Neuronal stem cell (in vitro differentiated cells): Measurements from ENCODE around the gene IAH1.

ENCODE experiments used
- DNase-seq: peaks from one replicate; pipeline ENCODE4 v3.0.0-alpha.2; 2013; ENCODE audit warnings: low spot score
- H2AFZ ChIP-seq: one replicate; pipeline ENCODE4 v1.6.1; 2013; ENCODE audit warnings: mild to moderate bottlenecking, low read length, inconsistent platforms
- H2AK5ac ChIP-seq: 2 replicates; pipeline ENCODE4 v1.6.1; 2013; ENCODE audit warnings: low read depth, mild to moderate bottlenecking, inconsistent platforms, low read length, moderate library complexity, mixed read lengths
- H2BK120ac ChIP-seq: 2 replicates; pipeline ENCODE4 v1.6.1; 2013; ENCODE audit warnings: low read depth, mild to moderate bottlenecking, inconsistent platforms, low read length, moderate library complexity, mixed read lengths
- H2BK12ac ChIP-seq: one replicate; pipeline ENCODE4 v1.6.1; 2013; ENCODE audit warnings: low read length, inconsistent platforms
- H2BK15ac ChIP-seq: 2 replicates; pipeline ENCODE4 v1.6.1; 2013; ENCODE audit warnings: mild to moderate bottlenecking, low read length, inconsistent platforms, mixed read lengths
- H2BK5ac ChIP-seq: one replicate; pipeline ENCODE4 v1.6.1; 2013; ENCODE audit warnings: inconsistent platforms, mild to moderate bottlenecking, low read length, moderate library complexity
- H3K14ac ChIP-seq: one replicate; pipeline ENCODE4 v1.6.1; 2013; ENCODE audit warnings: low read length, inconsistent platforms
- H3K18ac ChIP-seq: 2 replicates; pipeline ENCODE4 v1.6.1; 2013; ENCODE audit warnings: low read length, inconsistent platforms
- H3K23ac ChIP-seq: 2 replicates; pipeline ENCODE4 v1.6.1; 2013; ENCODE audit warnings: low read depth, mild to moderate bottlenecking, mixed read lengths, low read length, inconsistent platforms; ENCODE audit not compliant: poor library complexity
- H3K27ac ChIP-seq: replicated peaks from 3 replicates; pipeline ENCODE4 v1.5.1; 2013; ENCODE audit warnings: low read length, inconsistent platforms
- H3K27me3 ChIP-seq, 3 experiments: 2 replicates each; pipeline ENCODE4 v1.6.1; 2013; ENCODE audit warnings: low read length in 3 of 3, mild to moderate bottlenecking in 2 of 3, inconsistent platforms in 1 of 3, low read depth in 1 of 3, mixed read lengths in 1 of 3, moderate library complexity in 1 of 3; ENCODE audit not compliant: control insufficient read depth in 3 of 3, insufficient read depth in 3 of 3
- H3K36me3 ChIP-seq, 2 donors: replicated peaks in 1 of 2; 2 replicates each; pipeline ENCODE4 v1.6.1; 2013; ENCODE audit warnings: low read length in 2 of 2; ENCODE audit not compliant: control insufficient read depth in 2 of 2, insufficient read depth in 2 of 2
- H3K4ac ChIP-seq: 2 replicates; pipeline ENCODE4 v1.6.1; 2013; ENCODE audit warnings: inconsistent platforms, mild to moderate bottlenecking, low read length, moderate library complexity
- H3K4me1 ChIP-seq, 2 donors: 1 replicate in 1 of 2; 2 replicates in 1 of 2; pipeline ENCODE4 v1.6.1; 2013; ENCODE audit warnings: low read length in 2 of 2, low read depth in 1 of 2; ENCODE audit not compliant: control insufficient read depth in 2 of 2, insufficient read depth in 1 of 2
- H3K4me2 ChIP-seq: one replicate; pipeline ENCODE4 v1.6.1; 2013; ENCODE audit warnings: mild to moderate bottlenecking, low read length, inconsistent platforms; ENCODE audit not compliant: insufficient read depth, poor library complexity, severe bottlenecking
- H3K4me3 ChIP-seq, 2 donors: 2 replicates each; pipeline ENCODE4 v1.5.1; 2013; ENCODE audit warnings: low read length in 2 of 2, mild to moderate bottlenecking in 2 of 2, inconsistent platforms in 1 of 2, moderate library complexity in 1 of 2
- H3K79me1 ChIP-seq: one replicate; pipeline ENCODE4 v1.6.1; 2013; ENCODE audit warnings: low read depth, mild to moderate bottlenecking, inconsistent platforms, low read length, moderate library complexity
- H3K9ac ChIP-seq: one replicate; pipeline ENCODE4 v1.6.1; 2013; ENCODE audit warnings: mild to moderate bottlenecking, low read depth, low read length, inconsistent platforms; ENCODE audit not compliant: poor library complexity
- H3K9me3 ChIP-seq, 2 donors: replicated peaks in 1 of 2; 2 replicates each; pipeline versions ENCODE3 to v1.6.1; 2013; ENCODE audit warnings: low read length in 2 of 2, mild to moderate bottlenecking in 2 of 2, inconsistent platforms in 1 of 2, low read depth in 1 of 2, mixed read lengths in 1 of 2, moderate library complexity in 1 of 2; ENCODE audit not compliant: control insufficient read depth in 2 of 2, insufficient read depth in 1 of 2
- H4K8ac ChIP-seq: one replicate; pipeline ENCODE4 v1.6.1; 2013; ENCODE audit warnings: low read depth, mild to moderate bottlenecking, inconsistent platforms, low read length, moderate library complexity
- H4K91ac ChIP-seq: one replicate; pipeline ENCODE4 v1.6.1; 2013; ENCODE audit warnings: low read length, low read depth, mild to moderate bottlenecking, inconsistent platforms; ENCODE audit not compliant: poor library complexity
- WGBS, 2 donors: extraction: QIAGEN DNeasy Blood & Tissue Kit; methylation state at CpG; one replicate each; pipeline ENCODE4 v1.1.7; 2013; ENCODE audit warnings: missing lambda C conversion rate in 2 of 2, mixed read lengths in 1 of 2; ENCODE audit not compliant: insufficient read length in 2 of 2, insufficient replicate concordance in 1 of 2; ENCODE audit errors: extremely low coverage in 2 of 2; 5-methylcytosine and 5-hydroxymethylcytosine counted together

Gene IAH1

DNA sequence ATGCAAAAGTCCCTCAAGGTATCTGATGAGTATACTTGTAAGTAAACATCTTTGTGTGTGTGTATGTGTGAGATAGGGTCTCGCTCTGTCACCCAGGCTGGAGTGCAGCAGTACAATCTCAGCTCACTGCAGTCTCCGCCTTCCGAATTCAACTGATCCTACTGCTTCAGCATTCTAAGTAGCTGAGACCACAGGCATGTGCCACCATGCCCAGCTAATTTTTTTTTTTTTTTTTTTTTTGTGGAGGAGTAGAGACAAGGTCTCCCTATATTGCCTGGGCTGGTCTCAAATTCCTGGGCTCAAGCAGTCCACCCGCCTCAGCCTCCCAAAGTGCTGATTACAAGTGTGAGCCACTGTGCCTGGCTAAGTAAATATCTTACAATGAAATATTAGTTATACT is 58.1 kb downstream of the IAH1 start:
- no CpG with 5 or more reads among the region's 4 CpGs for WGBS, 2 donors
- H2BK12ac ChIP-seq = no peak overlapping the region
- peaks cover 1 to 84% of the 10 kb centered on the region in 2 donors for H3K36me3 ChIP-seq

DNA sequence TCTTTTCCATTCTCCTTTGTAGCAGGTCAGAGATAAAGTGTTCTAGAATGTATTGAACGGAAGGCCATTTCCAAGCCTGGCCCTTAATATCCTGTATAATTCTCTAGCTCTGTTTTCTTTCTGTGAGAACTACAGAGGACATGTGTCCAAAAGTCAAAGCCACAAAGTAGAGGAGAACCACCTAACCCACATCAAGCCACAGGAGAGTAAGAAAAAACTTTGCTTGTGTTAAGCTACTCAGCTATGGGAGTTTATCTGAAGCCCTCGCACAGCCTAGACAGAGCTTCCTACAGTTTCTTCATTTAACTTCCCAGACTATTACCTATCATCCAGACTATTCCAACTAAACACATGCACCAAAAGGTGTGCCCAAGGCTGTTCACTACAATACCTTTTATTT is 59.3 kb downstream of the IAH1 start:
- Histone ChIP-seq H3K79me1 (peaks cover 2% of the 10 kb centered on the region), H3K9ac (no peak overlapping the region), H2BK5ac (no peak overlapping the region), H3K27ac (no peak overlapping the region), H4K91ac (no peak overlapping the region), H2AFZ (no peak overlapping the region), H3K18ac (no peak overlapping the region), H3K4ac (no peak overlapping the region), H3K14ac (no peak overlapping the region), H4K8ac (no peak overlapping the region), H2BK12ac (no peak overlapping the region), H2AK5ac (no peak overlapping the region), H3K27me3 (no peaks in the 10 kb centered on the region), H3K9me3 (no peaks in the 10 kb centered on the region), H2BK120ac (no peak overlapping the region), H3K36me3 (peaks cover 0 to 72% of the 10 kb centered on the region in 2 donors), H3K4me3 (no peak overlapping the region), H3K4me1 (no peaks in the 10 kb centered on the region), H2BK15ac (no peak overlapping the region), H3K23ac (no peak overlapping the region), H3K4me2 (no peak overlapping the region)
- DNase-seq = no peak
- no CpG with 5 or more reads among the region's 2 CpGs for WGBS, 2 donors

More for the DNA sequence above, 58.1 kb downstream of the IAH1 start:
- Histone ChIP-seq H2AK5ac (no peak overlapping the region), H3K18ac (no peak overlapping the region), H3K4me1 (no peaks in the 10 kb centered on the region), H3K79me1 (peaks cover 2% of the 10 kb centered on the region), H4K91ac (no peak overlapping the region), H3K27me3 (no peaks in the 10 kb centered on the region), H4K8ac (no peak overlapping the region), H3K23ac (no peak overlapping the region), H3K14ac (no peak overlapping the region), H2AFZ (no peak overlapping the region), H2BK120ac (no peak overlapping the region), H3K4me3 (no peak overlapping the region), H3K4me2 (no peak overlapping the region), H3K27ac (no peak overlapping the region), H2BK15ac (no peak overlapping the region), H3K9me3 (no peaks in the 10 kb centered on the region), H3K4ac (no peak overlapping the region), H3K9ac (no peak overlapping the region), H2BK5ac (no peak overlapping the region)
- no peak for DNase-seq

GRCh38 chr2:9535177-9535576 is 60.8 kb downstream of the IAH1 start:
- no CpG with 5 or more reads among the region's 1 CpG for WGBS, 2 donors
- no peaks in the 10 kb centered on the region for H3K4me1 ChIP-seq
- H2BK120ac ChIP-seq = no peak overlapping the region
- H3K4ac ChIP-seq = no peak overlapping the region
- H3K36me3 ChIP-seq = peaks cover 0 to 69% of the 10 kb centered on the region in 2 donors
- H2BK5ac ChIP-seq = no peak overlapping the region
- H3K4me2 ChIP-seq = no peak overlapping the region
- H4K8ac ChIP-seq = no peak overlapping the region
- no peak overlapping the region for H3K9ac ChIP-seq
- no peak overlapping the region for H3K18ac ChIP-seq
- H3K23ac ChIP-seq = no peak overlapping the region
- no peak for DNase-seq
- H3K9me3 ChIP-seq = no peaks in the 10 kb centered on the region
- no peak overlapping the region for H3K27ac ChIP-seq
- no peak overlapping the region for H2AFZ ChIP-seq
- H3K79me1 ChIP-seq = no peaks in the 10 kb centered on the region
- no peaks in the 10 kb centered on the region for H3K27me3 ChIP-seq
- no peak overlapping the region for H3K4me3 ChIP-seq
- no peak overlapping the region for H2AK5ac ChIP-seq
- H4K91ac ChIP-seq = no peak overlapping the region
- H2BK15ac ChIP-seq = no peak overlapping the region
- H3K14ac ChIP-seq = no peak overlapping the region
- H2BK12ac ChIP-seq = no peak overlapping the region

- DNase-seq = no peak
- Histone ChIP-seq H3K27me3 (no peaks in the 10 kb centered on the region), H2BK120ac (no peak overlapping the region), H3K4me3 (no peak overlapping the region), H2BK15ac (no peak overlapping the region), H3K9ac (no peak overlapping the region), H2BK12ac (no peak overlapping the region), H3K36me3 (peaks cover 0 to 76% of the 10 kb centered on the region in 2 donors), H4K8ac (no peak overlapping the region), H3K4me1 (no peaks in the 10 kb centered on the region), H2AFZ (no peak overlapping the region), H3K9me3 (no peaks in the 10 kb centered on the region), H3K18ac (no peak overlapping the region), H3K23ac (no peak overlapping the region), H3K79me1 (no peaks in the 10 kb centered on the region), H3K14ac (no peak overlapping the region), H3K27ac (no peak overlapping the region), H4K91ac (no peak overlapping the region), H3K4ac (no peak overlapping the region), H3K4me2 (no peak overlapping the region), H2BK5ac (no peak overlapping the region), H2AK5ac (no peak overlapping the region)
- no CpG with 5 or more reads among the region's 6 CpGs for WGBS, 2 donors
Measured at GRCh38 chr2:9536504-9536903, 62.2 kb downstream of the IAH1 start.
